VCaP (cell line): ENCODE data around the gene NHERF1.

Source experiments
- H3K27ac ChIP-seq: fragments of 450-650 bp; 2 replicates; pipeline ENCODE4 v1.5.1; 2017
- TF ChIP-seq, protein P1 (sequence below): fragments of 450-650 bp; conservative IDR thresholded peaks from 2 replicates; pipeline ENCODE4 v1.5.1; 2017; ENCODE audit warnings: mild to moderate bottlenecking, moderate library complexity

NHERF1 gene

DNA sequence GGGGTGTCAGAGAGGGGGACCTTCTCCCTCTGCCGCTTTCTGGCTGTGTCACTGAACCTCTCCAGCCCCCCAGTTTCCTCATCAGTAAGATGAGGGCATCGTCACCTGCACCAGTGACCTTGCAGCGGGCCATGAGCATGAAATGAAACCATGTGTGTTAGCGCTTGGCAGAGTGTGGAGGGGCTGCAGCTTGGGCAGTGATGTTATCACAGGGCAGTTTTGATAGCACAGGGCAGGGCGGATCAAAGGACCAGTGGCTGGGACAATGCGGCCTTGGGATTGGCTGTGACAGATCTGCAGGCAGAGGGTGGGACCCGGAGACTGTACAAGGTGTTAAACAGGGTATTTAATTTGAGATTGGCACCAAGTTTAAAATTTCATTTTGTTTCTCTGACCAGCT, 66.6 kb downstream of the NHERF1 start:
- TF ChIP-seq, protein P1, sequence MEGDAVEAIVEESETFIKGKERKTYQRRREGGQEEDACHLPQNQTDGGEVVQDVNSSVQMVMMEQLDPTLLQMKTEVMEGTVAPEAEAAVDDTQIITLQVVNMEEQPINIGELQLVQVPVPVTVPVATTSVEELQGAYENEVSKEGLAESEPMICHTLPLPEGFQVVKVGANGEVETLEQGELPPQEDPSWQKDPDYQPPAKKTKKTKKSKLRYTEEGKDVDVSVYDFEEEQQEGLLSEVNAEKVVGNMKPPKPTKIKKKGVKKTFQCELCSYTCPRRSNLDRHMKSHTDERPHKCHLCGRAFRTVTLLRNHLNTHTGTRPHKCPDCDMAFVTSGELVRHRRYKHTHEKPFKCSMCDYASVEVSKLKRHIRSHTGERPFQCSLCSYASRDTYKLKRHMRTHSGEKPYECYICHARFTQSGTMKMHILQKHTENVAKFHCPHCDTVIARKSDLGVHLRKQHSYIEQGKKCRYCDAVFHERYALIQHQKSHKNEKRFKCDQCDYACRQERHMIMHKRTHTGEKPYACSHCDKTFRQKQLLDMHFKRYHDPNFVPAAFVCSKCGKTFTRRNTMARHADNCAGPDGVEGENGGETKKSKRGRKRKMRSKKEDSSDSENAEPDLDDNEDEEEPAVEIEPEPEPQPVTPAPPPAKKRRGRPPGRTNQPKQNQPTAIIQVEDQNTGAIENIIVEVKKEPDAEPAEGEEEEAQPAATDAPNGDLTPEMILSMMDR, result no peak
- H3K27ac ChIP-seq, result no peak overlapping the region

DNA sequence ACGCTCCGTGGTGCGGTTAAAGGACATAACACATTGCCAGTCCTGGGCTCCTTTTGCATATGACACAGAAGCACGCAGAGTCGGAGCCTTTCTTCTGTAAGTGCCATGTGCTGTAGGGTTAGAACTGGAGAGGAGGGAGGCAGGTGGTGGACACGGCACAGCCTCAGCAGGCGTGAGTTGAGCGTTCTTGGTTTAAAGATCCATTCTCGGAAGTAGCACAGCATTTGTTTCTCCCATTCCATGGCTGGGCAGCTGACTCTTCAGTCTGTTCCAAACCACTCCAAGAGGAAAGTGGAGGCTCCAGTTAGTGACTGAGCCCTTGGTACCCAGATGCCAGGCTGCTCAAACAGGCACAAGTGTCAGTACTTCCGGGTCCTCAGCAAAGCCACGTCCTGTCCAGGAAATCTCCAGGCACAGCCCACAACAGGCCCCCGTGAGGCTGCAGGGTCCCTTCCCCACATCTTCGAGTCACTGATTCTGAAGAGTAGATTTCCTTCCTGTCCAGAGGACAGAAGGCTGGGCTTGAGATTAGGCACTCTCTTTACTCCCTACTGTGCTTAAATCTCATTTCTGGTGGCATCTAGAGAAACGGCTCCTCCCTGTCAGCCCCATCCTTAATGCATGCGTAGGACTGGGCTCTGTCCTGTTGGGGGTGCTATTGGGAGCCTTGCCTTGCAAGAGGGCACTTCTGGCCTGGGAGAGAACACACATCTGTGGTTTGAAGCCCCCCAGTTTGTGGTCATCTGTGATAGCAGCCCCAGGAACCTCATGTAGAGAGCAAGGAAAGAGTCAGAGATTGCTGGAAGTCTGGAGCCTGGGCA, 67.3 kb downstream of the NHERF1 start:
- H3K27ac ChIP-seq, result no peak overlapping the region
- TF ChIP-seq, protein P1, result no peak

DNA sequence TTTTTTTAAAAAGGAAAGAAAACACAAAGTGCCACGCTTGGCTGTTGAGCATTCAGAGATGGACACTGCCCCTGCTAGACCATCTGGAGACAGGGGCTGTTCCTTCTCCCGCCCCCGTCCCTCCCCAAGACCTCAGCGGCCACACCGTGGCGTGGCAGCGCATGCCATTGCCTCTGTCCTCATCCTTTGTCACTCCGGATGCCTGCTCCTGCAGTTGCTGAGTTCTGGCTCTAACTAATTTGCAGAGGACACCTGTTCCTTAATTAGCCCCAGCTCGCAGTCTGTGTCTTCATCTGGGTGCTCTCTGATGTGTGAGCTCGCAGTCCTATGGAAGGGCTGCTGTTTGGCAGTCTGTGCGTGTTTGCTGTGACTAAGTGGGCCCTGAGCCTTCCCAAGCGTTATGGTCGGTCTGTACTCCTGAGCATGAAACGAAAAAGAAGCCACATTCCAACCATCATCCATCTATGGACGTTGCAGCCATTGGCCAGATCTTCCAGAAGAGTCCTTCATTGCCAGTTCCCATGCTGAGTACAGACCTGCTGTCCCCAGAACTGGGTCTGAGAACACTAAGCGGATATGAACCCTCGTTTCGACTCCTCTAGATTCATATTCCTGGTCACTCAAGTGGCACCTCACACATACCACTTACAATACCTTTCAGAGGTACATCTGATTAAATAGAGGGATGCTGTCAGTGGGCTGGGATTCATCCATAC, 68.6 kb downstream of the NHERF1 start:
- H3K27ac ChIP-seq, result no peak overlapping the region
- TF ChIP-seq, protein P1, result no peak

DNA sequence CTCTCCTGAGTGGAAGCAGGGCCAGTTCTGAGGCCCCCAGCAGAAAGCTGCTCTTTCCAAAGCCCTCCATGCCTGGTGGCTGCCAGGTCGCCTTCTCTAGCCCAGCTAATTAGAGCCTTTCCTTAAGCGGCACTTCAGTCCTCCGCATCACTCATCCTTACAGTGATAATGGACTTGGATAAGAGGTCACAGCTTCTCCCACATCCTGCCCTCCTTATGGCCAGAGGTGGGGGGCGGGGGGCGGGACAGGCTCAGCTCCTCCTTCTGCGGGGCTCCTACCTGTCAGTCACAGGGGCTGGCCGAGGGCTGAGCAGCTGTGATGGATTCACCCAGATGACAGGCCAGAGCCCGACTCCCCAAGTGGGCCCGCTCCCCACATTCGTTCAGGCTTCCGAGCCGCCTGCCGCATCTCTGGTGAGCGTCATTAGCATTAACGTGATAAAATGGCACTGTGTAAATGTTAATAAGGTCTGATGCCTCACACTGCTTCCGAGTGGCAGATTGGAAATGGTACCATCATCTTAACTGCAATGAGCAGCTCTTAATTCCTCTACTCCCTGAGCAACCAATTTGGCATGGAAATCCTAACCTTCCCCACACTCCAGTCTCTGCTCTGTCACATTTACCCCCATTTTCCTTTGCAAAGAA, 70.0 kb downstream of the NHERF1 start:
- no peak overlapping the region for H3K27ac ChIP-seq
- TF ChIP-seq, protein P1, result no peak
